GM18520 (cell line): ENCODE measurements around the gene P4HTM.

Source experiments
- ATAC-seq: cut with Tn5 transposase; IDR thresholded peaks from one replicate; pipeline ENCODE4 v1.9.1; 2021; ENCODE audit not compliant: unreplicated experiment

Gene P4HTM

DNA sequence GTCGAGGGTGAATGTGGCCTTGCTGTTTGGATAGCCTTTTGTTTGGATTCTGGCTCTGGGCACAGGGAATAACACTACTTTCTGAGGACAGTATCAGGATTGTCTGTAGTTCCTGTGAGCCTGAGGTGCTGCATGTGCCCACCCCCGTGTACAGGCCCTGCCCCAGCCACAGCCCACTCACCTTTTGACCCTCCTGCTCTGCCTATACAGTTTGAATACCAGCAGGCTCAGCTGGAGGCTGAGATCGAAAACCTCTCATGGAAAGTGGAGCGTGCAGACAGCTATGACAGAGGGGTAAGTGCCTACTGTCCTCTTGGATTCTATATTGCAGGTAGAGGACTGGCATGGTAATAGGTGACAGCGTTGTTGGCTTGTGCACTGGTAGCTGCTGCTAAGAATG, 7.4 kb upstream of the P4HTM start:
- ATAC-seq, result no peak

DNA sequence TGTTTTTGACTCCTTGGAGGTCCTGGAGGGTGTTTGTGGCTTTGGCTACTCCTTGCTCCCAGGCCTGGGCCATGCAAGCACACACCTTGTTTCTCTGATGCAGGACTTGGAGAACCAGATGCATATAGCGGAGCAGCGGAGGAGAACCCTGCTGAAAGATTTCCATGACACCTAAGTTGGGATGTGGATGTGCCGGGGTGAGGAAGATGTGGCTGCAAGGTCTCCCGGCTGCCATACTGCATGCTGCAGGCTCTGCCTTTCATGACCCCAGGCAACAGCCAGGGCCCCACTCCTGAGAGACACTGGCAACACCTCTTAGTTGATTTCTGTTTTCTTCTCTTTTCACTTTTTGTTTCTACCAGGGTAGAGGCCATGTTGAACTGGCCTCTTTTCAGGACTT, 6.9 kb upstream of the P4HTM start:
- no peak for ATAC-seq

DNA sequence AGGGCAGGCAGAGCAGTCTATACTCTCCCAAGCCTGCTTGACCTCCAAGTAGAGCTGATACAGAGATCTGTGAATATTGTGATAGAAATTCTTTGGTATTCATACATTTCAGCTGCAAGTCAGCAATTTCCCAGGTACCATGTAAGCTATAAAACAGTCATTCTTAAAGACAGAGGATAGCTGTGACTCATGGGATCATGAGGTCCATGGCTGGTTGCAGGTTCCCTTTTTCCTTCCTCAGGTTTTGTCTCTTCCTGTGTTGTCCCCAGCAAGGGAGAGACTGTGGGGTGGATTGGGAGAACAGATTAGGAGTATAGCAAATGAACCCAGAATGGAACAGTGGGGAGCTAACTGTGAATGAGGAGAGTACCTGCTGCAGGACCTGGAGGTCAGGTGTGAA, 5.4 kb upstream of the P4HTM start:
- no peak for ATAC-seq

DNA sequence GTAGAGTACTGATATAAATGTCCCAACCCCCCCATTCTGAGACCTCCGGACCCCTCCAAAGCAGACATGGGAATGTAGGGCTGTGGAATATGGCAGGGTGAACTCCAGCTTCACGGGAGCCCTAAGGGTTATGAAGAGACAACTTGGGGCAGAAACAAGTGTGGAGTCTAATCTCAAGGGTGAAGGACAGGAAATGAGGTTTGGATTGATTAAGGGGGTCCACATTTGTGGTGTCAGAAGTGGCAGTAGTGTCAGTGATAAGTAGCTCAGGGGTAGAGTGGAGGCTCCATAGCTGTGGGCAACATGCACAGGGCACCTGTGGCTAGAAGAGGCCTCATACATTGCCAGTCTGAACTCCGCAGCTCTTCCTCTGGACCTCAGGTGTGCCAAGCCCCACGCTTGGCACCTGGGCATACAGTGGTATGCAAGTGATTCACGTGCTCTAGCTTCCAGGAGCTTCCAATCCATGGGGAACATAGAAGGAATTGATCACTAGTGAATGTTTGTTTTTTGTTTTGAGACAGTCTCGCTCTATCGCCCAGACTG, 4.1 kb upstream of the P4HTM start:
- ATAC-seq, result no peak

DNA sequence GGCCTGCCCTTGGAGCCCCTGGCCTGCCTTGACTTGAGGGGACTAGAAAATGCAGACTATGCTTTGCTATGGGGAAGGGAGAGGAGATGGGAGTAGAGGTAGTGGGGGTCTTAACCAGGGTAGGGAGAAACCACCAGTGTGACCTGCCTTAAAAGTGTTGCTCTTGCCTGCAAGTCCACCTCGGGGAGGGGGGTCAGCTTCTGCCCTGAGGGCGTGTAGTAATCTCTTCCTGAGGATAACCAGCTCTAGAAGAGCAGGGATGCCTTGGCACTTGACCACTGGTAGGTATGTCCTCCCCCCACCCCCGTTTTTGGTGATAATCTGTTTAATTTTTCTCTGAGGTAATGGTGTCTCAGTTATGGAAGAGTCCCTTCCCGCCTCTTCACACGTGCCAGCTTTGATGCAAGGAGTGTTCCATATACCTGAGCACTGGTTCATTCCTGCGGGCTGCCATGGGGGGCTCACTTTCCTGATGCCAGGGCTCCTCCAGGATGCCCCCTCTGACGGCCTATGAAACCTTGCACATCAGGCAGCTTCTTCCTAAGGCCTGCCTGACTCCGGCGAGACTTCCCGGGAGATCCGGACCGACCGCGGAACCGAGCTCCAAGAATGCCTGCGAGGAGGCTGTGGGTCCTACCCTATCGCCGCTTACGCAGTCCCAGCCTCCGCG, 780 bp upstream of the P4HTM start:
- no peak for ATAC-seq

DNA sequence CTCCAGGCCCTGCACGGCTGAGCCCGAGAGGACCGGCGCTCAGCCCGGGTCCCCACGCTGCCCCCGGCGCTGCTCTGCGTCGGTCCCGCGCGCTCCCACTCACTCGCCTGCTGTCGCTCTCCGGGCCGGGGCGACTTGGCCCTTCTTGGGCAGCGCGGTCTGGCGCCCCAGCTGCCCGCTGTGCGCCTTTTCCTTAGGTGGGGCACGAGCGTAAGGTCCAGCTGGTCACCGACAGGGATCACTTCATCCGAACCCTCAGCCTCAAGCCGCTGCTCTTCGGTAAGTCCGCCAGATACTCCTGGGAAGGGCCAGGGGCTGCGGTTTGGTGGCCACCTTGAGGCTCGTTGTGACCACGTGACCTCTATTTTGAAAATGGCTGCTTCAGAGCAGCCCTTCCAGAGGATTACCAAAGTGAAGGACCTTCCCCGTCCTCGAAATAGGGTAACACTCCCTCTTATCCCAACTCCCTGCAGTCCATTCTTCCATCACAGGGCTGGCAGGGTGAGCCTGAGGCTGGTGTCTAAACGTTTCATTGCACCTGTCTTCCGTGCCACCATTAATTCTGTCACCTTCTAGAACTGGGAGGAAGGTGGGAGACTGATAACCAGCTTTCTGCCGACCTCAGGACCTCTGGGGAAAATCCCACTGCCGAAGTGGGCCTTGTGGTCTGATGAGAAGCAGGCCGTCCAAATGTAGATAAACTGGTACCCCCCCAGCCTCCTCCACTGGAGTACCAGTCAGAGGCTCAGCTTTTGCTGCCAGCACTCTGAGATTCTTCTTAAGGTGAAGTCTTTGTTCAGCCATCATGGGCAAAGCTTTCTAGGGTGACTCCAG, 812 bp downstream of the P4HTM start:
- no peak for ATAC-seq

DNA sequence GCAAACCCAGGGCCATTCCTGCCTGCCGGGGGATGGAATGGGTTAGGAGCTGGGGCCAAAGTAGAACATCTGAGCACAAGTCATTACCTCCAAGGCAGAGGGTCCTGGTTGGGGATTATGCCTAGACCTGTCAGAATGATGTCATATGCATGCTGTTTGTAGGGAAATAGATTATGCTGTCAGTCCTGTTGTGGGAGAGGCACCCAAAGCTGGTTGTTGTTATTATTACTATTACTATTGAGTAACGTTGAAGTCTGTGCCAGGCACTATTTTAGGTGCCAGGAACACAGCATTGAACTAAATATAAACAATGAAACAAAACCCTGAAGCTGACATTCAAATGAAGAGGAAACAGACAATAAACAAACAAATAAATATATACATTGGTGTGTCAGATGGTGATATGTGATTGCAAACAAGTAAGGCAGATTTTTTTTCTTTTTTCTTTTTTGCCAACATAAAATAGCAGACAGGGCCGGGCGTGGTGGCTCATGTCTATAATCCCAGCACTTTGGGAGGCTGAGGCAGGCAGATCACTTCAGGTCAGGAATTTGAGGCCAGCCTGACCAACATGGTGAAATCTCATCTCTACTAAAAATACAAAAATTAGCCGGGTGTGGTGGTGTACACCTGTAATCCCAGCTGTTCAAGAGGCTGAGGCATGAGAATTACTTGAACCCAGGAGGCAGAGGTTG, 2.0 kb downstream of the P4HTM start:
- ATAC-seq, result no peak

DNA sequence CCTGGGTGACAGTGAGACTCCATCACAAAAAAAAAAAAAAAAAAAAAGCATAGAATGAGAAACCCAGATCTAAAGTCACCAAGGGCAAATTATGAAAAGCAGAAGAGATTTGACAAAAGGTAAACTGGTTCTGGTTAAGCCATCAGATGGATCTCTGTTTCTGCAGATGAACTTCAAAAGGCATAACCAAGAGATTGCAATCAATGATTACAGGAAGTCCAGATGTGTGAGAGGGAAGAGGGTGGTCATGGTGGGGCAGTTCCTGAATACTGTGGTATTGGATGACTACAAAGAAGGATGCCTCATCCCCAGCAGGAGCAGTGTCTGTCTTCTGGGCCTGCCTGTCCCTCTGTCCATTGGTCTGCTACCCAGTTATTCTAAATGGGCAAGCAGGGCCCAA, 3.8 kb downstream of the P4HTM start:
- ATAC-seq, result no peak

DNA sequence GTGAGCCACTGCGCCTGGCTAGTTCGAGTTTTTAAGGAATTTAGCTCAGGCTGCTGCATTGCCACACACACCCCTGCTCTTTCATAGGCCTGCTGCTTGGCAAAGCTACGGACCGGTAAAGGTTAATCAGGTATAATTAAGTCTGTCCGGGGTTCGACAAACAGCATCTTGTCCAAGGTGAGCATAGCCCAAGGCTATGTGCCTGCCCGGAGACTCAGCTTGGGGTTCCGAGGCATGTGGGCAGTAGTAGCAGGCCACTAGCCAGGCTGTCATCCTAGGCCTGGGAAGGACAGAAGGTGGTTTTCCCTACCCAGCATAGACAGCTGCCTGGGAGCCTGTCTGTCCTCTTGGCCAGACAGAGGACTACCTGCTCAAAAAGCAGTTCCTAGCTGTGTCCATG, 6.6 kb downstream of the P4HTM start:
- ATAC-seq, result no peak

DNA sequence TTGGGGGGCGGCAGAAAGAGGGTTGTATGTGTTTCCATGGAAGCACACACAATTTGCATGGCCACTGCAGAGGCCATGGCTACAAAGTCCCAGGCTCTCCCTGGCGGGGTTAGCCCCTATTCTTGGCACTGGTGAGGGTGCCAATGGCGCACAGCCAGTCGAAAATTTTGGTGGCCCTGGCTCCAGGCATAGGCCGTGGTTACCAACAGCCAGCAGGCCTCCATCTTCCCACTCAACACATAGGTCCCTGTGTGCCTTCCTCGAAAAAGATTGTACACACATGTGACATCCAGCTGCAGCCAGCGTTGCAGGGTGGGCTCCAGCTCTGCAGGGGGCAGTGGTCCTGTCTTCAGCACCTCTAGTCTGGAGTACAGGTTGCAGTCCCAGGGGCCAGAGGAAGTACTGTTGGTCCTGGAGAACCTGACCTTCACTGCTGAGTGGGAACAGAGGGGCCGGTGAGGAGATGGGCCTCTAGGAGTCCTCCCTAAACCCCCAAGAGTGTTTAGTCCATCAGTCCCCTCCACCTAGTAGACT, 7.1 kb downstream of the P4HTM start:
- ATAC-seq, result no peak

DNA sequence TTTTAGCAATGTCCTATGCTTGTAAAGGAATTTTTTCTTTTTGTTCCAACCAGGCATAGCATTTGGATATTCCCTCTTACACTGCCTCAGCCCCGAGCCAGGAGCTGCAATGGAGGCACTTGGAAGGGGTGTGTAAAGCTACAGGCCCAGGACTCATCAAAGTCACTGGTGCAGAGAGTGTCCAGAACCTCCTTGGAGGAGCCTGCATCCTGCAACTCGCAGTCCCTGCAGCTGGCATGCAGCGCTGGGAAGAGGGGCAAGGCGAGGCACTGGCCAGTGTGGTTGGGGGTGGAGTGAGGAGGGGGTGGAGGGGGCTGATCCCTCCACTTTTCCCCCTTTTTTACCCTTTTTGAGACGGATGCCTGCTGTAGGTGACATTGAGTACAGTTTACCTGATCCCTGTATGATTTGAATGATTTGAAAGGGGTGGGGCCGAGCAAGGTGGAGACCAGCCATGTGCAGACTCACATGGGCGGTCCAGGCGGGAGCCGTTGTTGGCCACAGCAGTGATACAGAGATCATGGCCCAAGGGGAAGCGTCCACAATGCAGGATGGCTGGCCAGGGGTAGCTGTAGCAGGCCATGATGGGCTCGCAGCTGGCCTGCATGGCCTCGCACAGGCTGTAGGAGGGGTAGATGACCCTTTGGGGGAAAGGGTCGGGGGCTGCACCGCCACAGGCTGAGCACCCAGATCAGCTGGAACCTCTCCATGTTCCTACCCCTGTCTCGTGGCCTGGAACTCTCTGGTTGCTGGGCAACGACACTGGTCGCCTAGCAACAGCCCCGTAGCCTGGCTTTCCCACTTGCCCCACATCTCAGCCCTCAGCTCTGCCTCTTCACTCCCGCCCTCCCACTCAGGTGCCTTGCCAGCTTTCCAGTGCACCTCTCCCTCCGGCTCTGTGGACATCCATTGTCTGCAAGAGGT, 7.9 kb downstream of the P4HTM start:
- ATAC-seq, result no peak

DNA sequence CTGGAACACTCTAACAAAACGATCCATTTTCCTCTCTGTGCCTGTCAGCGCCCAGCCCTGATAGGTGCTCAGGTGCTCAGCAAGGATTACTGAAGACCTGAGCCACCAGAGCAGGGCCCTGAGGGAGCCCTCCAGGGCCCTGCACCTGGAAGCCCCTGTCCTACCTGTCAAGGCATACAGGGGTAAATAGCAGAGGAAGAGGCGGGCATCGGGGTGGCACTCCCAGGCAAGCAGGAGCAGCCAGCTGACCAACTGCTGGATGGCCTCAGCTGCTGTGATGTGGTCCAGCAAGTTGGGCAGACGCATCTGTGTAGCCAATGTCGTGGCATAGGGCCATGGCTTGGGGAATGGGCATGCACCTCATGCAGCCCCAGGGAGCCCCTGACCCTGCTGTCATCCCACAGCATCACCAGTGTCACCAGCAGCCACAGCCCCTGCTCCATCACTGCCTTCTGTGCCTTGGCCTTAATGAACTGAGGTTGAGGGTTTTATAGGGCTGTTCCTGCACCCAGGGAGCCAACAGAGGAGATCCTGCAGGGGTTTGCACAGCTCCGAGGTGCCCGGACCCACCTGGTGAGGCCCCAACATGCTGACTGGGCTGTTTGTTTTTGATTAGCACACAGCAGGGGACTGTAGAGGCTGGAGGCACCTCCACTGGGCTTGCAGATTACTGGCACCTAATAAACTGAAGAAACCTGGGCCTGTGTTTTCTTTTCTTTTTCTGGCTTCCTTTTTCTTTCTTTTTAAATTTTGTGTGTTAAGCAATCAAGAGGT, 9.2 kb downstream of the P4HTM start:
- no peak for ATAC-seq

DNA sequence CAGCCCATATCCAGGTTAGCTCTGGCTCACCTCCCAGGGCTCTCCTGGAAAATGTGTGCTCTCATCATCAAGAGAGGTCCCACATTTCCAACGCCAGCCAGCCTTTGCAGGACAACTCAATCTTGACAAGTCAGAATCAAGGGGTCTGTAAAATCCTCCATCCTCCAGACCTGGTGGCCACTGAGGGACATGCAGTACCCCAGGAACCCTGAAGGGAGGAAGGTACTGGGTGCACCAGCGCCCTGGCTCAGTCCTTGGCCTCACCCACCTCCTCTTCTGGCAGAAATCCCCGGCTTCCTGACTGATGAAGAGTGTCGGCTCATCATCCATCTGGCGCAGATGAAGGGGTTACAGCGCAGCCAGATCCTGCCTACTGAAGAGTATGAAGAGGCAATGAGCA, 11.1 kb downstream of the P4HTM start:
- ATAC-seq, result no peak

DNA sequence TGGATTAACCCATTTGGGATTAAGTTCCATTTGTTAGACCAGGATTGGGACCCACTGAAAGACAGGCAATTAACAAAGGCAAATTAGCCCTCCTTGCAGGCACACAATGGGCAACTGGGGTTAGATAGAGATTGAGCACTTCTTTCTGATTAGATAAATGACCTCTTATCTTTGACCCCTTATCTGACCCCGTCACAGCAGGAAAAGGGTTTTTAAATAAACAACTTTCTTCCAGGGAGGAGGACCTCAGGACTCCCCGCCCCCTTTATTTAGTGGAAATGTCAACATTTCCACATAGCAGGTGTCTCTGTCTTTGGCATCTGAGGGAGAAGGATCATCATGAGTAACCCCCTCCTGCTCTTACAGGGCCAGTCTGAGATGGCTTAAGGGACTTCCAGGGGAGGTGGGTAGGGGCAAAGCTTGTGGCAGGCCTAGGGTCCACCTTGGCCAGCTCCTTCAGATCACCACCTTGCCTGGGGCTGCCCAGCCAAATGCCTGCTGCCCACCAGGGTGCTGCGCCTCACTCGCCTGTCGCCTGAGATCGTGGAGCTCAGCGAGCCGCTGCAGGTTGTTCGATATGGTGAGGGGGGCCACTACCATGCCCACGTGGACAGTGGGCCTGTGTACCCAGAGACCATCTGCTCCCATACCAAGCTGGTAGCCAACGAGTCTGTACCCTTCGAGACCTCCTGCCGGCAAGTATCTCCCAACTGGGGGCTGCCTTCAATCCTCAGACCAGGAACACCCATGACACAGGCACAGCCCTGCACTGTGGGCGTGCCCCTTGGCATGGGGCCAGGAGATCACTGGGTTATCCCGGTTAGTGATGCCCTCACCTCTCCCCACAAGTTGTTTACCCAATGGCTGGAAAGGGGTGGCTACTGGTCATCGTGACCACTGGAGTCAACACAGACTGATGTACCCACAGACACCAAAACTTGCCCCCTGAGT, 14.6 kb downstream of the P4HTM start:
- no peak for ATAC-seq

DNA sequence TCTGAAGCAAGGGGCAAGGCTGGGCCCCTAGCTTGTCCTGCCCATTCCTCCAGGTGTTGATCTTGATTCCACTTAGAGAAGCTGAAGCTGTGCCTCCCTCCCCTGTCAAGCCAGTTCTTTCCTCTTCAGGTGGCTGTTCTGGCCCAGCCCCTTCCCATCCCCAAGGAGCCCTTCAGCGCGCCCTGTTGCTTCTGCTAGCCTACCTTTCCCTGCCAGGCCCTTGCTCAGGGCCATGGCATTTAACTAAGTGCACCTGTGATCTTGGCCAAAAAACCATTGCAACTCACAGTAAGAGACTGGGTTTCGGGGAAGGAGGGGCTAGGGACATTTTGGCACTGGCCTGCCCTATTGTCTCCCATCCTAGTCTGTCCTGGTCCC, 15.3 kb downstream of the P4HTM start:
- ATAC-seq, result no peak

DNA sequence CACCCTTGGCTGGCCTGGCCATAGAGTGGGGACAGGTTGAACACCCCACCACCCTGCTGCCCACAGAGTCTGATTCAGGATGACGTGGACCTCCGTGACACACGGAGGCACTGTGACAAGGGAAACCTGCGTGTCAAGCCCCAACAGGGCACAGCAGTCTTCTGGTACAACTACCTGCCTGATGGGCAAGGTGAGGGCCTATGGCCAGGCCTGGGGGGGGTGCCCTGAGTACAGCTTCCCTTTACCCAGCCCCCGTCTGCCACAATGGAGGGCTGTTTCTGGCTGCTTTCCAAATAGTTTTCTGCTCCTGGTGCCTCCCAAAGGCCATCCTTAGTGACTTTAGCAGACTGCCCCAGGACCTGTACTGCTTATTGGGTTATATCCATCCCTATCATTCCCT, 16.0 kb downstream of the P4HTM start:
- no peak for ATAC-seq

DNA sequence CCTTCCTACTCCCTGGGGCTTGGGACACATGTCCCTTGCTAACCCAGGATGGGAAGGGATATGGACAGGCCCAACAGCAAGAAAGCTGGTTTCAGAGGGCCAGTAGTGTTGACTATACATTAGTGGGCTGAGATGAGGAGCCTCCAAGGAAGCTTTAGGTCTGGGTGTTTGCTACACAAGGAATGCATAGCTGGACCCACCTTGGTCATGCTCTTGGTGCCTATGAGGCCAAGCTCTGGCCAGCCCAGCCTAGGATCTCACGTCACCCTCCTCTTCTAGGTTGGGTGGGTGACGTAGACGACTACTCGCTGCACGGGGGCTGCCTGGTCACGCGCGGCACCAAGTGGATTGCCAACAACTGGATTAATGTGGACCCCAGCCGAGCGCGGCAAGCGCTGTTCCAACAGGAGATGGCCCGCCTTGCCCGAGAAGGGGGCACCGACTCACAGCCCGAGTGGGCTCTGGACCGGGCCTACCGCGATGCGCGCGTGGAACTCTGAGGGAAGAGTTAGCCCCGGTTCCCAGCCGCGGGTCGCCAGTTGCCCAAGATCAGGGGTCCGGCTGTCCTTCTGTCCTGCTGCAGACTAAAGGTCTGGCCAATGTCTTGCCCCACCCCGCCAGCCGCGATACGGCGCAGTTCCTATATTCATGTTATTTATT, 16.5 kb downstream of the P4HTM start:
- no peak for ATAC-seq
